Stimulated activated naive B cell treated with anti-CD40 and anti-IgM and Interleukin-4, amounts not matched to agents 10 μg/mL and 1 μg/mL and 100 μg/mL, for 72 hours (primary cell): Measurements from ENCODE around the gene CDC45.

Source experiments
- ATAC-seq, 2 donors: fragments of 150-1000 bp; cut with Tn5 transposase; replicated peaks; 2 replicates each; pipeline ENCODE4 v1.10.0; 2021; ENCODE audit warnings: moderate library complexity in 1 of 2
- DNase-seq: peaks from one replicate; pipeline ENCODE4 v3.0.0; 2021
- H3K27ac Mint-ChIP-seq: one replicate; pipeline ENCODE4 v1.8.0; 2022; ENCODE audit warnings: mild to moderate bottlenecking, mixed read lengths
- H3K27me3 Mint-ChIP-seq, 2 donors: one replicate each; pipeline ENCODE4 v1.8.0; 2022; ENCODE audit warnings: mixed read lengths in 2 of 2
- H3K36me3 Mint-ChIP-seq, 2 donors: one replicate each; pipeline ENCODE4 v1.8.0; 2022; ENCODE audit warnings: mixed read lengths in 2 of 2, mild to moderate bottlenecking in 1 of 2
- H3K4me1 Mint-ChIP-seq, 2 donors: one replicate each; pipeline ENCODE4 v1.8.0; 2022; ENCODE audit warnings: mixed read lengths in 2 of 2, mild to moderate bottlenecking in 1 of 2
- H3K4me3 Mint-ChIP-seq, 2 donors: one replicate each; pipeline ENCODE4 v1.8.0; 2022; ENCODE audit warnings: mild to moderate bottlenecking in 2 of 2, mixed read lengths in 2 of 2, moderate library complexity in 1 of 2
- H3K9me3 Mint-ChIP-seq, 2 donors: one replicate each; pipeline ENCODE4 v1.8.0; 2022; ENCODE audit warnings: mixed read lengths in 2 of 2, mild to moderate bottlenecking in 1 of 2

CDC45 gene

DNA sequence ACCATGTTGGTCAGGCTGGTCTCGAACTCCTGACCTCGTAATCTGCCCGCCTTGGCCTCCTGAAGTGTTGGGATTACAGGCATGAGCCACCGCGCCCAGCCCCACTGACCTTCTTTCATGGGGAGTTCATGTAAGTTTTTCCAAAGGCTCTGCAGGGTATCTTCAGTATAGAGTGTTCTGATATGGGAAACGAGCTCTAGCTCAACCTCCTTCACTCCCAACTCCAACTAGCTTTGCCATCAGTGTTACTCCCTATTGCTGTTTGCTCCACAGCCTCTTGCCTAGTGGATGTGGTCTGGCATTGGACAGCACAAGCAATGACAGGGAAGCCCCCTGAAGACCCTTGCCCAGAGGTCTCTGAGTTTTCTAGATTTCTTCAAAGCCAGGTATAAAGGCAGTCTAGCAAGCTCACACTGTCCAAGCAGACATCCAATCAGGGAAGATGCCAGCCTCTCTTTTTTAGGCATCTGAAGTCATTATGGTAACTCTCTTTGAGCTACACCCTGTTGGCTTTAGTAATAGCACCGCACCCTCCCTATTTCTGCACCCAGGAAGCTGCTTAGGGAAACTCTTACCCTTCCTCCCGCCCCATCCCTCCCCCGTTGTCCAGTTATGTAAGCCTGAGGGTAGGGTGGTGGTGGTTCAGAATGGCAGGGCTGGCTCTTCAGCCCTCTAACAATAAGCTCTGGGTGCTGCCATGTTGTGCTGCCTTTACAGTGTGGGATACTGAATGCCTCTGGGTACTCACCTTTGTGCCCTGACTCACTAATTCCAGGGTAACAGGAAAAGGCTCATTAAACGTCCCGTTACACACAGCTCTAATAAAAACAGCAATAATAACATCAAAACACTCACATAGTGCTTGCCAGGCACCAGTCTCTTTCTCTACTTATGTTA is 85.9 kb downstream of the CDC45 start:
- Mint-ChIP-seq H3K36me3 (no peaks in the 10 kb centered on the region), H3K9me3 (peaks cover 0 to 4% of the 10 kb centered on the region in 2 donors), H3K4me1 (no peaks in the 10 kb centered on the region), H3K27ac (no peak overlapping the region), H3K4me3 (no peak overlapping the region), H3K27me3 (peaks cover 13 to 37% of the 10 kb centered on the region in 2 donors)
- ATAC-seq (no peak), DNase-seq (no peak)

DNA sequence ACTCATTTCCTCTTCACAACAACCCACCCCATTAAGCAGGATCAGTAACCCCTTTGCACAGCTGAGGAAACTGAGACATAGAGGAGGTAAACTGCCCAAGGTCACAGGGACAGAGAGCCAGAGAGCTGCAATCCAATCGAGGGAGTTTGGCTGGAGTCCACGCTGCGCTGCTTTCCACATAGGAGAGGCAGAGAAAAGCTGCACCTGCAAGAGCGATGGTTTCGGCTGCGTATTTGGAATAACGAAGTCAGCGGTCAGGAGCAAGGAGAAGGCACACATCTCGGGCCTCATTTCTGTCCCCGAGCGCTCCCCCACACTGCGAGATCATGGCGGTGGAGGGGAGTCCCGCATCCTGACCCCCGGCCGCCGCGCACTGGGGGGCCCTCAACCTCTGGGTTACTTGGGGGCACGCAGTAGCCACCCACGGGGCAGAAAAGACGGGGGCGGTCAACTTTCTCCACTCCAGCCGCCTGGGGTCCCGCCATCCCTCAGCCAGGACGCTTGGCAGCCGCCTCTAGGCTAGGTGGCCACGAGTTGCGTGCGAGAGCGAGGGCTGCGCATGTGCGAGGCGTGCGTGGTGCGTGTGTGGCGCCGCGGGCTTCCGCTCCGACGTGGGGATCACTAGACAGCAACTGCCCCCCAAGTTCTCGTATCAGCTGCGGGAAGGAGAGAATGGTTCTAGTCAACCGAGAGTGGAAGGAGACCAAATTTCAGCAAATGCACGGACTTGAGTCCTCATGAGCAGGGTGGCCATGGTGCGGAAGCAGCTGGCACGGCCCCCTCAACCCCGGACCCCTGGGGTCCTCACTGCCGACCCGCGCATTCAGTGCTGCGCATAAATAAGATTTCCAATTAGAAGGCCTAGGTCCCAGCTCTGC is 86.8 kb downstream of the CDC45 start:
- Mint-ChIP-seq H3K4me3 (no peak overlapping the region), H3K27ac (no peak overlapping the region), H3K27me3 (peaks cover 13 to 32% of the 10 kb centered on the region in 2 donors)

DNA sequence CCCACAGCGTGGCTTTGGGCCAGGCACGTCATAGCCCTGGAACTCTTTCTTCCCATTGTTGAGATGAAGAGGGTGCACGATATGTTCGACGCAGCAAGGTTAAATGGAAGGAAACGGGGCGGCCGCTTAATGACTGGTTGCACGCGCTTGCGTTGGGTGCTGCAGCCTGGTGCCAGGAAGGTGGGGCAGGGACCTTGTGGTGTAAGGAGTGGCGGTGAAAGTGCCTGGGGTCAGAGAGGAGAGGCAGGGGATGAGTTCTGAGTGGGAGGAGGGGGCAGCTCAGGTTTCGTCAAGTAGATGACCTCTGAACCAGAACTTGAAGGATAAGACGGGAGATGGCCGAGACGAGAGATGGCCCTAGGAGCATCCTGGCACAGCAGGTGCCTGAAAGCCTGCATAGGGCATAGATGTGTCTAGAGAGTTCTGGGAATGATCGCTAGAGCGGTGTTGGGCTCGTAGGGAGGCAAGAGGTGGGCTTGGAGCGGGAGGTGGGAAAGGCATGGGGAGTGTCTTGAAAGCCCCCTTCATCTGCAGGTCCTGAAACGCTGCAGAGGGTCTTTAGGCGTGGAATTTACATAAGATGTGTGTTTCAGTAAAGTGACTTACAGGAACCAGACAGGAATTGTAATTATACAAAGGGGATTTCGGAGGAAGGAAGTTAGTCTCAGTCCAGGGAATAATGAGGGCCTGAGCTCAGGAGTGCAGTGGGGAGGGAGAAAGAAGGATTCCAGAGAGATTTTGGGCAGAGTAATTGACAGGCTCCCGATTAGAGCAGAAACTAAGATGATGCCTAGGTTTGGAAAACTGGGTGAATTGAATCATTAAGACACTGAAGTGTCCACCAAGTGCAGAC is 87.7 kb downstream of the CDC45 start:
- no peak for DNase-seq
- ATAC-seq: no peak
- H3K9me3 Mint-ChIP-seq: peaks cover 0 to 4% of the 10 kb centered on the region in 2 donors
- no peak overlapping the region for H3K27ac Mint-ChIP-seq
- H3K27me3 Mint-ChIP-seq: peaks cover 13 to 32% of the 10 kb centered on the region in 2 donors
- H3K4me1 Mint-ChIP-seq: no peaks in the 10 kb centered on the region
- H3K36me3 Mint-ChIP-seq: no peaks in the 10 kb centered on the region
- no peak overlapping the region for H3K4me3 Mint-ChIP-seq

More for the DNA sequence above, 86.8 kb downstream of the CDC45 start:
- DNase-seq (no peak), ATAC-seq (no peak)
- peaks cover 0 to 4% of the 10 kb centered on the region in 2 donors for H3K9me3 Mint-ChIP-seq
- no peaks in the 10 kb centered on the region for H3K36me3 Mint-ChIP-seq
- no peaks in the 10 kb centered on the region for H3K4me1 Mint-ChIP-seq

DNA sequence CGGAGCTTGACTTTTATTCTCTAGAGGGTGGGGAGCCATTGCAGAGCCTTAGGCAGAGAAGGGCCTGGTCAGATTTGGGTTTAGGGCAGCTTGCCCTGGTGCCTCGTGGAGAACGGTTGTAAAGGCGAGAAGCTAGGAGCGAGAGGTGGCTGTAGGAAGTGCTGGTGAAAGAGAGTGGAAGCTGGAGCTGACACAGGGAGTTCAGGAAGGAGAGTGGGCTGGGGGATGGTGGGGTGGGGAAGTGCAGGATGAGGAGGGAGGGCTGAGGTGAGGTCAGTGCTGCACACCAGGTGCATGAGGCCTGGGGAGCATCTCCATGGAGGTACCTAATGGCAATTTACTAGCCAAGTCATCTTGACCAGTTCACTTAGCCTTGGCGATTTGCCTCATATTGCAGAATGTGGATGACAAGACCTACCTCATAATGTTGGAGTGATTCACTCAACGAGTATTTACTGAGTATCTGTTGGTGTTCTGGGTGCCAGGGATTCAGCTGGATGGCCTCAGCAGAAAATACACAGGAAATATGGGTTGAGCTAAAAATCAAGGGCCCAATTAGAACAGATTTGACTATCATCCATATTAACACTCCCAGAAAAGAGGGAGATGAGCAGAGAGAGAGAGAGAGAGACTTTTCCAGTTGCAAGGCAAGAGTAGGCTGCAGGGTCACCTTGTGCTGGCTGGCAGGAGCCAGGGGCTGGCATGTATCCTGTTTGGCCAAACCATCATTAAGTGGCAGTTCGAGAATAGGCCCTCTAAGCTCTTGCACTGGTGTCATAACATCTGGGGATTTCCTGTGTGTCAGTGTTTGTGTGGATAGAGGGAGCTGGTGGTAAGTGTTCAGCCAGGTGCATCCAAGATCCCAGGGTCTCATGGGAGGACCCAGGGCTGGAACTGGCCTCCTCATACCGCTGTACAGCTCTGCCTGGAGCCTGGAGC is 88.9 kb downstream of the CDC45 start:
- no peak overlapping the region for H3K4me3 Mint-ChIP-seq
- H3K9me3 Mint-ChIP-seq: peaks cover 0 to 4% of the 10 kb centered on the region in 2 donors
- DNase-seq (no peak), ATAC-seq (no peak)
- H3K36me3 Mint-ChIP-seq: no peaks in the 10 kb centered on the region
- H3K4me1 Mint-ChIP-seq: no peaks in the 10 kb centered on the region
- peaks cover 15 to 24% of the 10 kb centered on the region in 2 donors for H3K27me3 Mint-ChIP-seq
- H3K27ac Mint-ChIP-seq: no peak overlapping the region

DNA sequence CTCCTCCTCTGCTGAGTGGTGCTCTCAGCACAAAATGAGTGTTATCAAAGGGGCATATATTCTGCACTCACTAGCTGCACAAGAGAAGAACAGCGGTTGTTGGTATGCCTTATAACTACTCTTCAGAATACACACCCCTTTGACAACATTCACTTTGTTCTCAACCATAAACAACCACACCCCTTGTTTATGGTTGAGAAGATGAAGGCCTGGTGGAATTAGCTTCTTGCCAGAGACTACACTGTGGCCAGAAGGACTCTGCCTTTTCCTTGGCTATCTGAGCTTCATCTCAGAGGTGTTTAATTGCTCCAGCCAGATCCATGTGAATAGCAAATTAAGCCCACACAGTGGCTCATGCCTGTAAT is 89.5 kb downstream of the CDC45 start:
- ATAC-seq (no peak), DNase-seq (no peak)
- H3K27me3 Mint-ChIP-seq: peaks cover 21 to 25% of the 10 kb centered on the region in 2 donors
- H3K9me3 Mint-ChIP-seq: no peaks in the 10 kb centered on the region
- no peak overlapping the region for H3K27ac Mint-ChIP-seq
- no peaks in the 10 kb centered on the region for H3K4me1 Mint-ChIP-seq
- H3K36me3 Mint-ChIP-seq: no peaks in the 10 kb centered on the region
- no peak overlapping the region for H3K4me3 Mint-ChIP-seq

DNA sequence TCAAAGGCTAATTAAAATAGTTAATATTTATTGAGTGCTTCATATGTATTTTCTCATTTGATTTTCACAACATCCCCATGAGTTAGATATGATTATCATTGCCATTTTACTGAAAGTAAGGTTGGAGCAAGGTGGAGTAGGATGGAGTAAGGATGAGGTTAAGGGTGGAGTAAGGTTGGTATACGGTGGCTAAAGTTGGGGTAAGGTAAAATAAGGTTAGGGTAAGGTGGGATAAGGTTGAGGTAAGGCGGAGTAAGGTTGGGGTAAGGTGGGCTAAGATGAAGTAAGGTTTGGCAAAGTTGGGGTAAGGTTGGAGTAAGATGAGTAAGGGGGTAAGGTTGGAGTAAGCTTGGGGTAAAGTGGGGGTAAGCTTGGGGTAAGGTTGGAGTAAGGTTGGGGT is 90.3 kb downstream of the CDC45 start:
- Mint-ChIP-seq H3K27me3 (peaks cover 23 to 26% of the 10 kb centered on the region in 2 donors), H3K36me3 (no peaks in the 10 kb centered on the region)

More for the DNA sequence above, 90.3 kb downstream of the CDC45 start:
- Mint-ChIP-seq H3K27ac (no peak overlapping the region), H3K4me3 (no peak overlapping the region), H3K4me1 (no peaks in the 10 kb centered on the region), H3K9me3 (no peaks in the 10 kb centered on the region)
- no peak for ATAC-seq
- no peak for DNase-seq
